Measurements from ENCODE around the gene SNX4. TPM values are rescaled to one million over a fixed set of nuclear protein-coding genes. Genes with fewer than 3 reads are reported as not detected.
"Not testable (repeated sequence)": the region's sequence is repeated elsewhere in the genome, so short reads cannot be mapped to it uniquely, and the experiment has no call there.

The SNX4 gene
- total RNA-seq, 2 experiments from 2014 or later, result 28.2 to 38.9 TPM

DNA sequence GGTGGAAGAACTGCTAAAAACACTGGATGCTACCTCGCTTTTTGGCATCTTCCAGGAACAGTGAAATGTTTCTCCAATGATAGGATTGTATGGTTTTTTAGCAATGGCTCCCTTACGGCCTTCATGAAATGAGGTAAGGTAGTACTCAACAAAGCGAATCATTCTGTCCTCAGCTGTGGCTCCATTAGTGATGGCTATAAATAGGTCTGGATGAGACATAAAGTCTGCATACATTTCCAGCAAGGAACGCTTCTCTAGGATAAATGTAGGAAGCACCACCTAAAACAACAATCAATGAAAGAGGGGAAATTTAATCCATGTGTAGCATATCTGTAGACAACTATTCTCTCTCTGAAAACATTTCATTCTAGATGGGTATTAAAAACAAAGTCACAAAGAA lies 32.4 kb upstream of the SNX4 start:
- CTCF ChIA-PET (ENCODE audit: unreplicated experiment), result no interaction called here
- Histone ChIP-seq H3K27ac (ENCODE audit: low read depth, low read length, poor library complexity, severe bottlenecking) (no peak overlapping the region), H3K4me2 (ENCODE audit: low read length) (no peak overlapping the region), H3K79me2 (ENCODE audit: insufficient read depth, low read depth, low read length) (no peaks in the 10 kb centered on the region), H4K20me1 (ENCODE audit: insufficient read depth, low read length) (no peaks in the 10 kb centered on the region), H2AFZ (ENCODE audit: low read length) (no peak overlapping the region), H3K36me3 (ENCODE audit: insufficient read depth, low read length) (peaks cover 15% of the 10 kb centered on the region; the same call in 1 of the 2 replicates), H3K4me1 (ENCODE audit: insufficient read depth, low read length, poor library complexity, severe bottlenecking) (no peaks in the 10 kb centered on the region), H3K9me3 (ENCODE audit: low read length) (no peaks in the 10 kb centered on the region), H3K9me2 (ENCODE audit: insufficient read depth, low read length) (no peaks in the 10 kb centered on the region), H3K4me3 (ENCODE audit: low read depth, low read length, poor library complexity, severe bottlenecking) (no peak overlapping the region)
- intact Hi-C loops (cut with micrococcal nuclease; ENCODE audit: unreplicated experiment), result no loop called here
- TF ChIP-seq, protein P1, sequence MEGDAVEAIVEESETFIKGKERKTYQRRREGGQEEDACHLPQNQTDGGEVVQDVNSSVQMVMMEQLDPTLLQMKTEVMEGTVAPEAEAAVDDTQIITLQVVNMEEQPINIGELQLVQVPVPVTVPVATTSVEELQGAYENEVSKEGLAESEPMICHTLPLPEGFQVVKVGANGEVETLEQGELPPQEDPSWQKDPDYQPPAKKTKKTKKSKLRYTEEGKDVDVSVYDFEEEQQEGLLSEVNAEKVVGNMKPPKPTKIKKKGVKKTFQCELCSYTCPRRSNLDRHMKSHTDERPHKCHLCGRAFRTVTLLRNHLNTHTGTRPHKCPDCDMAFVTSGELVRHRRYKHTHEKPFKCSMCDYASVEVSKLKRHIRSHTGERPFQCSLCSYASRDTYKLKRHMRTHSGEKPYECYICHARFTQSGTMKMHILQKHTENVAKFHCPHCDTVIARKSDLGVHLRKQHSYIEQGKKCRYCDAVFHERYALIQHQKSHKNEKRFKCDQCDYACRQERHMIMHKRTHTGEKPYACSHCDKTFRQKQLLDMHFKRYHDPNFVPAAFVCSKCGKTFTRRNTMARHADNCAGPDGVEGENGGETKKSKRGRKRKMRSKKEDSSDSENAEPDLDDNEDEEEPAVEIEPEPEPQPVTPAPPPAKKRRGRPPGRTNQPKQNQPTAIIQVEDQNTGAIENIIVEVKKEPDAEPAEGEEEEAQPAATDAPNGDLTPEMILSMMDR (conservative IDR thresholded peaks at IDR 0.05; ENCODE audit: low read length), result no peak
- no peak for TF ChIP-seq EZH2phosphoT487 (IDR thresholded peaks at IDR 0.05; ENCODE audit: borderline replicate concordance, low read depth, low read length)
- no peak for DNase-seq (ENCODE audit: low spot score)
- POLR2A ChIA-PET, result no interaction called here
- BruUV-seq (replicated peaks), result no TSS peak

DNA sequence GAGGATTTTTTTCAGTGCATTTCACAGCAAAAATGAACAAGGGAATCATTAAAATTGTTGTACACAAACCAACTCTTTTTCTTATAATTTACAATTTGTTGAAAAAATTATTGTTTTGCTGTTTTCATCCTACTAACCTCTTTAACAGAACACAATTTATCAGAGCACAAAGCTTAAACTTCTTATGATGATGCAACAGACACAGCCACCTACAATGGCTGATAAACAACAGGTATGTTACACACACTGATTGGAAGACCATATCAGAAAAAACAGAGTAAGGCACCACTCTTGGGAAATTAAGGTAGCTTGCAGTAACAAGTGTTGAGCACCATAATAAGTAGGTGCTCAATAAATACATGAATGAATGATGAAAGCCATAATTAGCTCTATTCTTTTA lies 8.9 kb upstream of the SNX4 start:
- no peaks in the 10 kb centered on the region for H3K9me3 ChIP-seq (ENCODE audit: low read length)
- H3K36me3 ChIP-seq (ENCODE audit: insufficient read depth, low read length), result peaks cover 18% of the 10 kb centered on the region
- no peak for DNase-seq (ENCODE audit: low spot score)
- TF ChIP-seq EZH2phosphoT487 (IDR thresholded peaks at IDR 0.05; ENCODE audit: borderline replicate concordance, low read depth, low read length), result no peak
- TF ChIP-seq, protein P1 (conservative IDR thresholded peaks at IDR 0.05; ENCODE audit: low read length), result no peak
- H3K4me1 ChIP-seq (ENCODE audit: insufficient read depth, low read length, poor library complexity, severe bottlenecking), result no peaks in the 10 kb centered on the region
- intact Hi-C loops (cut with micrococcal nuclease; ENCODE audit: unreplicated experiment), result loop anchor here (5.0 kb wide), 1 partner anchor 53 kb away; no protein-coding TSS in a partner anchor
- H2AFZ ChIP-seq (ENCODE audit: low read length), result no peak overlapping the region
- CTCF ChIA-PET (ENCODE audit: unreplicated experiment), result no interaction called here
- no TSS peak for BruUV-seq (replicated peaks)
- POLR2A ChIA-PET, result interaction anchor here (0.7 kb wide), 2 partner anchors 152 to 1809 kb away, joined by 3 read pairs; no protein-coding TSS in a partner anchor
- H4K20me1 ChIP-seq (ENCODE audit: insufficient read depth, low read length), result no peaks in the 10 kb centered on the region
- no peak overlapping the region for H3K4me3 ChIP-seq (ENCODE audit: low read depth, low read length, poor library complexity, severe bottlenecking)
- H3K9me2 ChIP-seq (ENCODE audit: insufficient read depth, low read length), result no peaks in the 10 kb centered on the region
- H3K4me2 ChIP-seq (ENCODE audit: low read length), result no peak overlapping the region
- no peak overlapping the region for H3K27ac ChIP-seq (ENCODE audit: low read depth, low read length, poor library complexity, severe bottlenecking)
- no peaks in the 10 kb centered on the region for H3K79me2 ChIP-seq (ENCODE audit: insufficient read depth, low read depth, low read length)

DNA sequence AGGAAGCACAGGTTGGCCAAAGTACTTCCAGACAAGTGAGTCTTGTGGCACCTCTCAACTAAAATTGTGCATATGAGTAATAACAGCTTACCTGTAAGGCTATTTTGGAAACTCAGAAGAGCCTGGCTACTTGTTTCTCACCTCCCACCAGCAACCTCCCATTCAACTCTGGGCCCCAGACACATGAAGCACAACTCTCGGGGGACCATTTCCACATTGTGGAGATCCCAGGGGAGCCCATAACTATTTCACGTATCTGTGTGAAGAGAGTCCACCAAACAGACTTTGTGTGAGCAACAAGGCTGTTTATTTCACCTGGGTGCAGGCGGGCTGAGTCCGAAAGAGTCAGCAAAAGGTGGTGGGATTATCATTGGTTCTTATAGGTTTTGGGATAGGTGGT lies 5.2 kb upstream of the SNX4 start:
- peaks cover 8% of the 10 kb centered on the region for H3K36me3 ChIP-seq (ENCODE audit: insufficient read depth, low read length)
- H3K4me3 ChIP-seq (ENCODE audit: low read depth, low read length, poor library complexity, severe bottlenecking), result no peak overlapping the region
- POLR2A ChIA-PET, result no interaction called here
- BruUV-seq (replicated peaks), result no TSS peak
- no peaks in the 10 kb centered on the region for H3K79me2 ChIP-seq (ENCODE audit: insufficient read depth, low read depth, low read length)
- TF ChIP-seq EZH2phosphoT487 (IDR thresholded peaks at IDR 0.05; ENCODE audit: borderline replicate concordance, low read depth, low read length), result no peak
- TF ChIP-seq, protein P1 (conservative IDR thresholded peaks at IDR 0.05; ENCODE audit: low read length), result no peak
- no peaks in the 10 kb centered on the region for H3K9me3 ChIP-seq (ENCODE audit: low read length)
- H4K20me1 ChIP-seq (ENCODE audit: insufficient read depth, low read length), result no peaks in the 10 kb centered on the region
- H2AFZ ChIP-seq (ENCODE audit: low read length), result no peak overlapping the region
- H3K4me1 ChIP-seq (ENCODE audit: insufficient read depth, low read length, poor library complexity, severe bottlenecking), result no peaks in the 10 kb centered on the region
- CTCF ChIA-PET (ENCODE audit: unreplicated experiment), result no interaction called here
- no peak for DNase-seq (ENCODE audit: low spot score)
- no peak overlapping the region for H3K4me2 ChIP-seq (ENCODE audit: low read length)
- no peak overlapping the region for H3K27ac ChIP-seq (ENCODE audit: low read depth, low read length, poor library complexity, severe bottlenecking)
- intact Hi-C loops (cut with micrococcal nuclease; ENCODE audit: unreplicated experiment), result loop anchor here (5.0 kb wide), 1 partner anchor 57 kb away; no protein-coding TSS in a partner anchor
- H3K9me2 ChIP-seq (ENCODE audit: insufficient read depth, low read length), result no peaks in the 10 kb centered on the region

DNA sequence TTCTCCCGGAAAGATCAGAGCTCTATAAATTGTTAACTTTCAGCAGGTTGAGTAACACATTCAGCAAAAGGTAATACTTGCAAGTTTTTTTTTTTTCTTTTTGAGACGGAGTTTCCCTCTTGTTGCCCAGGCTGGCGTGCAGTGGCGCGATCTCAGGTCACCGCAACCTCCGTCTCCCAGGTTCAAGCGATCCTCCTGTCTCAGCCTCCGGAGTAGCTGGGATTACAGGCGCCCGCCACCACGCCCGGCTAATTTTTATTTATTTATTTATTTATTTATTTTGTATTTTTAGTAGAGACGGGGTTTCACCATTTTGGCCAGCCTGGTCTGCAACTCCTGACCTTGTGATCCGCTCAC lies 539 bp upstream of the SNX4 start:
- H3K27ac ChIP-seq (ENCODE audit: low read depth, low read length, poor library complexity, severe bottlenecking); H3K9me2 ChIP-seq (ENCODE audit: insufficient read depth, low read length); CTCF ChIA-PET (ENCODE audit: unreplicated experiment); H3K9me3 ChIP-seq (ENCODE audit: low read length); intact Hi-C loops (cut with micrococcal nuclease; ENCODE audit: unreplicated experiment); H3K4me1 ChIP-seq (ENCODE audit: insufficient read depth, low read length, poor library complexity, severe bottlenecking); DNase-seq (ENCODE audit: low spot score); H4K20me1 ChIP-seq (ENCODE audit: insufficient read depth, low read length): not testable (repeated sequence)
- peak overlapping the region; percentile 70 for H2AFZ ChIP-seq (ENCODE audit: low read length)
- BruUV-seq (replicated peaks), result TSS peak; percentile 89
- H3K4me2 ChIP-seq (ENCODE audit: low read length), result peak overlapping the region; percentile 95
- POLR2A ChIA-PET, result interaction anchor here (0.7 to 2.2 kb wide), 10 partner anchors 9 to 278 kb away, joined by 3 to 14 read pairs (median 4); partner anchors contain the start of gene OSBPL11
- H3K79me2 ChIP-seq (ENCODE audit: insufficient read depth, low read depth, low read length), result peaks cover 17% of the 10 kb centered on the region; the same call in 1 of the 2 replicates
- peaks cover 14% of the 10 kb centered on the region for H3K36me3 ChIP-seq (ENCODE audit: insufficient read depth, low read length)
- H3K4me3 ChIP-seq (ENCODE audit: low read depth, low read length, poor library complexity, severe bottlenecking), result peak overlapping the region; percentile 80

All from OCI-LY7 (cell line).